ENCODE results near the gene EHMT1. TPM values are rescaled to one million over a fixed set of nuclear protein-coding genes. Genes with fewer than 3 reads are reported as not detected.

EHMT1 gene
- 159 and 167 TPM in 2 replicates for total RNA-seq
- long read RNA-seq, partial matches to known transcripts, result 9 of 22 reads
- long read RNA-seq, other reads (novel, unspliced or antisense), result 12 of 22 reads

- DNase-seq (ENCODE audit: low spot score, unreplicated experiment), result peak; percentile 90
- peak within 1 kb of the TSS; percentile 87 for H3K4me3 Mint-ChIP-seq (ENCODE audit: low read depth)
- no peaks in the 10 kb centered on the region for H3K9me3 Mint-ChIP-seq (ENCODE audit: low read depth)
- peaks cover 25% of the 10 kb centered on the region for H3K4me1 Mint-ChIP-seq (ENCODE audit: low read depth)
- H3K27ac Mint-ChIP-seq, result peak within 1 kb of the TSS; percentile 96
- H3K27me3 Mint-ChIP-seq, result no peaks in the 10 kb centered on the region
- H3K36me3 Mint-ChIP-seq (ENCODE audit: insufficient read depth), result peaks cover 4% of the 10 kb centered on the region
- no peak for TF ChIP-seq CTCF (IDR thresholded peaks at IDR 0.05; ENCODE audit: unreplicated experiment)
Measured at GRCh38 chr9:137618105-137619067, at the start of gene EHMT1. Gene EHMT1, plus strand, starts transcription at chr9:137619005. Its CDS starts 24 bp downstream, at chr9:137619029.

GRCh38 chr9:137569609-137570203 lies 49.1 kb upstream of the EHMT1 start:
- Mint-ChIP-seq H3K27ac (no peak overlapping the region), H3K4me3 (ENCODE audit: low read depth) (no peak overlapping the region), H3K27me3 (no peaks in the 10 kb centered on the region), H3K36me3 (ENCODE audit: insufficient read depth) (peaks cover 9% of the 10 kb centered on the region), H3K9me3 (ENCODE audit: low read depth) (no peaks in the 10 kb centered on the region), H3K4me1 (ENCODE audit: low read depth) (no peaks in the 10 kb centered on the region)
- no peak for DNase-seq (ENCODE audit: low spot score, unreplicated experiment)
- no peak for TF ChIP-seq CTCF (IDR thresholded peaks at IDR 0.05; ENCODE audit: unreplicated experiment)

- no peak for TF ChIP-seq CTCF (IDR thresholded peaks at IDR 0.05; ENCODE audit: unreplicated experiment)
- Mint-ChIP-seq H3K9me3 (ENCODE audit: low read depth) (no peaks in the 10 kb centered on the region), H3K4me3 (ENCODE audit: low read depth) (no peak overlapping the region), H3K27ac (peak overlapping the region; percentile 69), H3K27me3 (no peaks in the 10 kb centered on the region), H3K4me1 (ENCODE audit: low read depth) (no peaks in the 10 kb centered on the region), H3K36me3 (ENCODE audit: insufficient read depth) (peaks cover 9% of the 10 kb centered on the region)
- DNase-seq (ENCODE audit: low spot score, unreplicated experiment), result no peak
Measured at GRCh38 chr9:137570566-137570965, 48.2 kb upstream of the EHMT1 start.

GRCh38 chr9:137574192-137574591 lies 44.6 kb upstream of the EHMT1 start:
- no peak for DNase-seq (ENCODE audit: low spot score, unreplicated experiment)
- Mint-ChIP-seq H3K27ac (no peak overlapping the region), H3K27me3 (no peaks in the 10 kb centered on the region), H3K4me3 (ENCODE audit: low read depth) (no peak overlapping the region), H3K36me3 (ENCODE audit: insufficient read depth) (peaks cover 7% of the 10 kb centered on the region), H3K9me3 (ENCODE audit: low read depth) (no peaks in the 10 kb centered on the region), H3K4me1 (ENCODE audit: low read depth) (peaks cover 10% of the 10 kb centered on the region)
- TF ChIP-seq CTCF (IDR thresholded peaks at IDR 0.05; ENCODE audit: unreplicated experiment), result no peak

- Mint-ChIP-seq H3K4me1 (ENCODE audit: low read depth) (peaks cover 10% of the 10 kb centered on the region), H3K27me3 (no peaks in the 10 kb centered on the region), H3K27ac (peak overlapping the region; percentile 11), H3K4me3 (ENCODE audit: low read depth) (no peak overlapping the region), H3K9me3 (ENCODE audit: low read depth) (no peaks in the 10 kb centered on the region), H3K36me3 (ENCODE audit: insufficient read depth) (peaks cover 5% of the 10 kb centered on the region)
- no peak for DNase-seq (ENCODE audit: low spot score, unreplicated experiment)
- no peak for TF ChIP-seq CTCF (IDR thresholded peaks at IDR 0.05; ENCODE audit: unreplicated experiment)
Measured at GRCh38 chr9:137575364-137575715, 43.5 kb upstream of the EHMT1 start.
